ENCODE data around the gene SLC37A4. TPM values are rescaled to one million over a fixed set of nuclear protein-coding genes. Genes with fewer than 3 reads are reported as not detected.

SLC37A4 gene
- total and polyA plus RNA-seq, 2 of the 13 experiments (the other 11 are each of a cell fraction or from before 2014, with no cell fraction given), result 43.0 to 56.1 TPM

GRCh38 chr11:119025541-119025940 lies 5.1 kb downstream of the SLC37A4 start (continued):
- no peak for TF ChIP-seq PRDM4 (CRISPR knock-in tag; IDR thresholded peaks at IDR 0.05; ENCODE audit: borderline replicate concordance)
- TF ChIP-seq CREM (IDR thresholded peaks at IDR 0.05), result no peak
- TF ChIP-seq CREM (CRISPR knock-in tag; IDR thresholded peaks at IDR 0.05), result no peak
- TF ChIP-seq IRX3 (CRISPR knock-in tag; IDR thresholded peaks at IDR 0.05; ENCODE audit: borderline replicate concordance, low read depth), result 0 out of 2 replicates have a peak, but pooled peaks have one; percentile 9
- no peak for TF ChIP-seq FIP1L1 (IDR thresholded peaks at IDR 0.05; ENCODE audit: borderline replicate concordance, insufficient read depth, low read depth, low read length)
- TF ChIP-seq FOXC1 (CRISPR knock-in tag; IDR thresholded peaks at IDR 0.05; ENCODE audit: borderline replicate concordance), result no peak
- TF ChIP-seq SALL1 (CRISPR knock-in tag; IDR thresholded peaks at IDR 0.05), result no peak
- TF ChIP-seq RBAK (CRISPR knock-in tag; IDR thresholded peaks at IDR 0.05), result no peak
- no peak for TF ChIP-seq ZNF670 (CRISPR knock-in tag; IDR thresholded peaks at IDR 0.05; ENCODE audit: borderline replicate concordance)
- TF ChIP-seq ISX (CRISPR knock-in tag; conservative IDR thresholded peaks at IDR 0.05), result no peak
- TF ChIP-seq EZH2 (conservative IDR thresholded peaks at IDR 0.05; ENCODE audit: low read depth, low read length), result no peak
- TF ChIP-seq HDAC2 (CRISPR knock-in tag; IDR thresholded peaks at IDR 0.05), result no peak
- TF ChIP-seq ZKSCAN8 (CRISPR knock-in tag; IDR thresholded peaks at IDR 0.05; ENCODE audit: borderline replicate concordance), result no peak
- no peak for TF ChIP-seq AFF4 (CRISPR knock-in tag; IDR thresholded peaks at IDR 0.05)
- TF ChIP-seq ZNF577 (CRISPR knock-in tag; IDR thresholded peaks at IDR 0.05; ENCODE audit: borderline replicate concordance, low read depth), result no peak
- no peak for TF ChIP-seq ZNF296 (CRISPR knock-in tag; conservative IDR thresholded peaks at IDR 0.05)
- 0 out of 2 replicates have a peak, but pooled peaks have one; percentile 48 for TF ChIP-seq ZNF263 (CRISPR knock-in tag; IDR thresholded peaks at IDR 0.05)
- TF ChIP-seq, protein P1, sequence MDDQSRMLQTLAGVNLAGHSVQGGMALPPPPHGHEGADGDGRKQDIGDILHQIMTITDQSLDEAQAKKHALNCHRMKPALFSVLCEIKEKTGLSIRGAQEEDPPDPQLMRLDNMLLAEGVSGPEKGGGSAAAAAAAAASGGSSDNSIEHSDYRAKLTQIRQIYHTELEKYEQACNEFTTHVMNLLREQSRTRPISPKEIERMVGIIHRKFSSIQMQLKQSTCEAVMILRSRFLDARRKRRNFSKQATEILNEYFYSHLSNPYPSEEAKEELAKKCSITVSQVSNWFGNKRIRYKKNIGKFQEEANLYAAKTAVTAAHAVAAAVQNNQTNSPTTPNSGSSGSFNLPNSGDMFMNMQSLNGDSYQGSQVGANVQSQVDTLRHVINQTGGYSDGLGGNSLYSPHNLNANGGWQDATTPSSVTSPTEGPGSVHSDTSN (CRISPR knock-in tag; IDR thresholded peaks at IDR 0.05; ENCODE audit: borderline replicate concordance), result no peak
- 0 out of 2 replicates have a peak, but pooled peaks have one; percentile 5 for TF ChIP-seq HNRNPL (IDR thresholded peaks at IDR 0.05; ENCODE audit: low read depth, low read length)
- TF ChIP-seq, protein P2, sequence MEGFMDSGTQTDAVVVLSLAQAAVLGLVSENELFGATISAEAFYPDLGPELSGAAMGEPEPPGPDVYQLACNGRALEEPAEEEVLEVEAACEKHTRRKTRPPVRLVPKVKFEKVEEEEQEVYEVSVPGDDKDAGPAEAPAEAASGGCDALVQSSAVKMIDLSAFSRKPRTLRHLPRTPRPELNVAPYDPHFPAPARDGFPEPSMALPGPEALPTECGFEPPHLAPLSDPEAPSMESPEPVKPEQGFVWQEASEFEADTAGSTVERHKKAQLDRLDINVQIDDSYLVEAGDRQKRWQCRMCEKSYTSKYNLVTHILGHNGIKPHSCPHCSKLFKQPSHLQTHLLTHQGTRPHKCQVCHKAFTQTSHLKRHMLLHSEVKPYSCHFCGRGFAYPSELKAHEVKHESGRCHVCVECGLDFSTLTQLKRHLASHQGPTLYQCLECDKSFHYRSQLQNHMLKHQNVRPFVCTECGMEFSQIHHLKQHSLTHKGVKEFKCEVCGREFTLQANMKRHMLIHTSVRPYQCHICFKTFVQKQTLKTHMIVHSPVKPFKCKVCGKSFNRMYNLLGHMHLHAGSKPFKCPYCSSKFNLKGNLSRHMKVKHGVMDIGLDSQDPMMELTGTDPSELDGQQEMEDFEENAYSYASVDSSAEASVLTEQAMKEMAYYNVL (CRISPR knock-in tag; IDR thresholded peaks at IDR 0.05; ENCODE audit: borderline replicate concordance), result no peak
- TF ChIP-seq NFIB (CRISPR knock-in tag; IDR thresholded peaks at IDR 0.05; ENCODE audit: borderline replicate concordance), result no peak

All from HepG2 (cell line).